Osteocyte (in vitro differentiated cells): ENCODE results near the gene MRPS24. TPM values are rescaled to one million over a fixed set of nuclear protein-coding genes. Genes with fewer than 3 reads are reported as not detected.

Source experiments
- DNase-seq: peaks from one replicate; pipeline ENCODE4 v3.0.0; 2021; ENCODE audit warnings: mixed read lengths; ENCODE audit not compliant: unreplicated experiment; ENCODE audit errors: extremely low spot score
- H3K27ac Mint-ChIP-seq: one replicate; pipeline ENCODE4 v1.8.0; 2021; ENCODE audit warnings: mild to moderate bottlenecking, mixed read lengths; ENCODE audit not compliant: unreplicated experiment
- H3K27me3 Mint-ChIP-seq: one replicate; pipeline ENCODE4 v1.8.0; 2021; ENCODE audit warnings: mixed read lengths; ENCODE audit not compliant: unreplicated experiment
- H3K36me3 Mint-ChIP-seq: one replicate; pipeline ENCODE4 v1.8.0; 2021; ENCODE audit warnings: mixed read lengths; ENCODE audit not compliant: unreplicated experiment
- H3K4me1 Mint-ChIP-seq: one replicate; pipeline ENCODE4 v1.8.0; 2021; ENCODE audit warnings: mixed read lengths; ENCODE audit not compliant: unreplicated experiment
- H3K4me3 Mint-ChIP-seq: one replicate; pipeline ENCODE4 v1.8.0; 2021; ENCODE audit warnings: mild to moderate bottlenecking, moderate library complexity, mixed read lengths; ENCODE audit not compliant: unreplicated experiment
- H3K9me3 Mint-ChIP-seq: one replicate; pipeline ENCODE4 v1.8.0; 2021; ENCODE audit warnings: mixed read lengths; ENCODE audit not compliant: unreplicated experiment
- total RNA-seq: library from RNA; stranded (reverse); gene quantifications from 2 replicates; pipeline ENCODE4 v1.2.1, GENCODE V29; 2021
- TF ChIP-seq, protein P1 (sequence below): fragments of 200-600 bp; sonication (generic); IDR thresholded peaks from 2 replicates; pipeline ENCODE4 v1.5.0; 2021; ENCODE audit warnings: antibody characterized with exemption, mild to moderate bottlenecking, moderate library complexity

The MRPS24 gene
- total RNA-seq, 1 donor from 2014 or later = 90.7 TPM

DNA sequence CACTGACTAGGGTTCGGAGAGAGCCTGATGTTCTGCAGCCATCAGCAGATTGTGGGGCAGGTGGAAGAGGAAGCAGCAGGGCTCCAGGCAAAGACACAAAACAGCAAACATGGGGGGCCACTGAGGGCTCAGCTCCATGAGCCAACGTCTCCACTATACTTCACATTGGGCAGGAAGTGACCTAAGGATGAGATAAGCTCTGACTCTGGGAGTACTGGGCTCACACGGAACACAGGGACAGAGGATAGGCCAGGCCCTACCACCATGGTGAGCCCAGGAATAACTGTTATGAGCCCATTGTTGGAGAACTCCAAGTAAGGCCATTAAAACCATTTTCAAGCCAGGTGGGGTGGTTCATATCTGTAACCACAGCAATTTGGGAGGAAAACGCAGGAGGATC is 14.9 kb upstream of the MRPS24 start:
- no peaks in the 10 kb centered on the region for H3K27me3 Mint-ChIP-seq
- peaks cover 40% of the 10 kb centered on the region for H3K36me3 Mint-ChIP-seq
- H3K4me1 Mint-ChIP-seq = peaks cover 19% of the 10 kb centered on the region
- H3K9me3 Mint-ChIP-seq = no peaks in the 10 kb centered on the region
- H3K4me3 Mint-ChIP-seq = no peak overlapping the region
- DNase-seq = no peak
- TF ChIP-seq, protein P1, sequence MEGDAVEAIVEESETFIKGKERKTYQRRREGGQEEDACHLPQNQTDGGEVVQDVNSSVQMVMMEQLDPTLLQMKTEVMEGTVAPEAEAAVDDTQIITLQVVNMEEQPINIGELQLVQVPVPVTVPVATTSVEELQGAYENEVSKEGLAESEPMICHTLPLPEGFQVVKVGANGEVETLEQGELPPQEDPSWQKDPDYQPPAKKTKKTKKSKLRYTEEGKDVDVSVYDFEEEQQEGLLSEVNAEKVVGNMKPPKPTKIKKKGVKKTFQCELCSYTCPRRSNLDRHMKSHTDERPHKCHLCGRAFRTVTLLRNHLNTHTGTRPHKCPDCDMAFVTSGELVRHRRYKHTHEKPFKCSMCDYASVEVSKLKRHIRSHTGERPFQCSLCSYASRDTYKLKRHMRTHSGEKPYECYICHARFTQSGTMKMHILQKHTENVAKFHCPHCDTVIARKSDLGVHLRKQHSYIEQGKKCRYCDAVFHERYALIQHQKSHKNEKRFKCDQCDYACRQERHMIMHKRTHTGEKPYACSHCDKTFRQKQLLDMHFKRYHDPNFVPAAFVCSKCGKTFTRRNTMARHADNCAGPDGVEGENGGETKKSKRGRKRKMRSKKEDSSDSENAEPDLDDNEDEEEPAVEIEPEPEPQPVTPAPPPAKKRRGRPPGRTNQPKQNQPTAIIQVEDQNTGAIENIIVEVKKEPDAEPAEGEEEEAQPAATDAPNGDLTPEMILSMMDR = no peak
- no peak overlapping the region for H3K27ac Mint-ChIP-seq

DNA sequence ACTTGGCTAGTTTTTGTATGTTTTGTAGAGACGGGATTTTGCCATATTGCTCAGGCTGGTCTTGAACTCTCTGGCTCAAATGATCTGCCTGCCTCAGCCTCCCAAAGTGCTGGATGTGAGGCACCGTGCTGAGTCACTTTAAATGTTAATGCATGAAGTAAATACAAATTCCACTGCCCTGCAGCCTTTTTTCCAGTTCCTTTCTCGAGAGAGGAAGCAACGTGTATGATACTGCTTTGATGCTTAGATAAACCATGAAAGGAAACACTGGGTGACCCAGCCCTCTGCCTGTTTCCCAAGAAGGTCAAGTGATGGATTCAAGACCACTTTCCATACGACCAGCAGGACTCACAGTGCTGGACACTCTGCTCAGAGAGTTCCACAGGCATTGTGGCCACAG is 11.3 kb upstream of the MRPS24 start:
- H3K4me1 Mint-ChIP-seq = peaks cover 14% of the 10 kb centered on the region
- H3K27ac Mint-ChIP-seq = peak overlapping the region; percentile 7
- peaks cover 66% of the 10 kb centered on the region for H3K36me3 Mint-ChIP-seq
- DNase-seq = no peak
- H3K9me3 Mint-ChIP-seq = no peaks in the 10 kb centered on the region
- H3K27me3 Mint-ChIP-seq = no peaks in the 10 kb centered on the region
- TF ChIP-seq, protein P1 = no peak
- H3K4me3 Mint-ChIP-seq = no peak overlapping the region

DNA sequence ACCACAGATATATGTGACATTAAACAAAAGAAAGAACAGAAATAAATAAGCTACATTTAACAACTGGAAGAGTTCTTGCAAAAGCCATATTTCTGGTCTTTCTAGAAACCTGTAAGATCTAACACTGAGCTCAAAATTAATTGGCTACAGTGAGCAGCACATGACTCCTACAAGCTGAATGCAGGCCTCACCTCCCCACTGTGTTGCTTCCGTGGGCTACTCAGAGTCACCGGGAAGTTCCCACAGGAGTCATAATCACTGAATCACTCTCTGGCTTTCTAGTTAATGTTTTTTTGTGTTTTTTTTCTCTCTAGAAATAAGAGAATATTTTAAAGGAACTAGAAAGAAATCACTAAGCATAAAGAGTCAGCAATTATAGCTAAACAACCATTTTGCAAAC is 10.2 kb upstream of the MRPS24 start:
- H3K4me3 Mint-ChIP-seq = no peak overlapping the region
- peak overlapping the region; percentile 43 for H3K27ac Mint-ChIP-seq
- no peak for DNase-seq
- H3K4me1 Mint-ChIP-seq = peaks cover 14% of the 10 kb centered on the region
- no peaks in the 10 kb centered on the region for H3K9me3 Mint-ChIP-seq
- no peaks in the 10 kb centered on the region for H3K27me3 Mint-ChIP-seq
- peaks cover 63% of the 10 kb centered on the region for H3K36me3 Mint-ChIP-seq
- TF ChIP-seq, protein P1 = no peak

DNA sequence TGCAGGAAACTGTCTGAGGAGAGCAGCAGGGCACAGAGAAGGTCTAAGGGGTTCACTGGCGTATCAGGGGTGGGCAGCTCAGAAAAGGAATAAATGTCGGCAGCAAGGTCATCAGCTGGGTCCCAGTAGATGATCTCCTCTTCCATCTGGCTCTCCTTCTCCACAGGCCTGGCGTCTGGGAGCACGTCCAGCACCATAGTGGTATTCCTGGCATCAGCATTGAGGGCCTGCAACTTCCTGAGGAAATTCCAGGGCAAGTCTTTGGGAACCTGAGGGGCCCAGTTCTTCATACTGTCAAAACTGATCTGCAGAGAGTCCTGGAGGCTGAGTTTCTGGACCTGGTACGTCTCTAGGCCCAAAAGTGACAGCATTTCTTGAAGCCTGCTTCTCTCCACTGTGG is 9.6 kb upstream of the MRPS24 start:
- Mint-ChIP-seq H3K4me1 (peaks cover 15% of the 10 kb centered on the region), H3K27me3 (no peaks in the 10 kb centered on the region), H3K27ac (peak overlapping the region; percentile 43), H3K4me3 (no peak overlapping the region), H3K9me3 (no peaks in the 10 kb centered on the region), H3K36me3 (peaks cover 58% of the 10 kb centered on the region)
- TF ChIP-seq, protein P1 = no peak
- DNase-seq = no peak

DNA sequence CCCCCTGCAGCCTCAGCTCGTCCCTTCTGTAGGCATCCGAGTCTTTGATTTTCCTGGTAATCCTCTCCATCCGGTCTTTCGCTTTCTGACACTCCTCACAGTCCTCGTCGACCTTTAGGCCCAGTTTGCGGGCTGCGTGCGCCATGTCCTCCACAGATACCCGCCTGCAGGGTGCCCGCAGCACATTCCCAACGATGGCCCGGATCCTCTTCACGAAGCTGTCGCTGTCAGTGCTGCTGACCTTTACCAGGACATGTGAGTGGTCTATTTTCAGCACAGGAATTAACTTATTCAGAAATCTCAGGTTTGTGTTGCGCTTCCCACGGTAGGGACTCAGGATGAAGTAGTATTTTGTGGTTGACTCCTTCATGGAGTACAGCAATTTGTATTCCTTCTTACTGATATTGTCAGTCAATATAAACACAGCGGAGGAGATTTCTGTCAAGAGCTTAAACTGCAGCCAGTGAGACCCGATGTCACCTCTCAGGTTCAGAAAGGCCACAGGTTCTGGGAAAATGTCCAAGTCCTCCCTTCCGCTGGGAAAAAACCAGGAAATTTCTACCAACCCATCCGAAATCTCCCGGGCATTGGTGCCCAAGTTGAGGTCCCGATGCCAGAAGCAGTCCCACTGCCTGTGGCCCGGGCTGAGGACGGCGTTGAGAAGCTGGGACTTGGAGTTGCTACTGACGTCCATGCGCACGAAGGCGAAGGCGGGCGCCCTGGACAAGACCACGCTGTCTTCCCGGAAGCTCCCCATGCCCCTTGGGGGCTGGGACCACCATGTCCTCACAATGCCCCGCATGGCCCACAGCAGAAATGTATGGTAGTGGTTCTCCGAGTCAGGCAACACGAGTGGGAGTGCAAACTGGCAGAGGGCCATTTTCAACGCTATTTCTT is 8.9 kb upstream of the MRPS24 start:
- H3K27me3 Mint-ChIP-seq = no peaks in the 10 kb centered on the region
- peaks cover 19% of the 10 kb centered on the region for H3K4me1 Mint-ChIP-seq
- no peak overlapping the region for H3K4me3 Mint-ChIP-seq
- H3K36me3 Mint-ChIP-seq = peaks cover 53% of the 10 kb centered on the region
- TF ChIP-seq, protein P1 = no peak
- no peaks in the 10 kb centered on the region for H3K9me3 Mint-ChIP-seq
- no peak overlapping the region for H3K27ac Mint-ChIP-seq
- no peak for DNase-seq
